SK-N-MC (cell line): ENCODE measurements around the gene C6orf15.

Source experiments
- EZH2 ChIP-seq: fragments of 200-600 bp; sonication (generic); IDR thresholded peaks from one replicate; pipeline ENCODE4 v1.6.1; 2017; ENCODE audit warnings: antibody characterized with exemption
- FOXP2 ChIP-seq: optimal IDR thresholded peaks from 2 replicates; pipeline ENCODE3; 2011; ENCODE audit warnings: mild to moderate bottlenecking, moderate library complexity; ENCODE audit not compliant: insufficient read depth; ENCODE audit errors: extremely low read length, control extremely low read depth
- POLR2AphosphoS5 ChIP-seq: IDR thresholded peaks from 2 replicates; pipeline ENCODE4 v1.6.1; 2012; ENCODE audit warnings: mild to moderate bottlenecking, low read depth, low read length, borderline replicate concordance

DNA sequence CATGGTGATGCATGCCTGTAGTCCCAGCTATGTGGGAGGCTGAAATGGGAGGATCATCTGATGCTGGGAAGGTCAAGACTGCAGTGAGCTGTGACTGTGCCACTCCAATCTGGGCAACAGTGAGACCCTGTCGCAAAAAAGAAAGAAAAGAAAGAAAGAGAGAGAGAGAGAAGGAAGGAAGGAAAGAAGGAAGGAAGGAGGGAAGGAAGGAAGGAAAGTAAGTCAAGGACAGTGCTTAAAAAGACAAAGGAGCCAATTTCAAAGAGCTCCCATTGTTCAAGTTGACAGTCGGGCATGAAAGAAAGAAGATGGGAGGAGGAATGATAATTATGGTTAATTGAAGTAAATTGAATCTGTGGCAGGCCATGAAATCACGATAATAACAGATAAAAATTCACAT, 16.2 kb downstream of the C6orf15 start:
- TF ChIP-seq EZH2 (no peak), POLR2AphosphoS5 (no peak), FOXP2 (no peak)
